ENCODE data around the gene MTMR4. TPM values are rescaled to one million over a fixed set of nuclear protein-coding genes. Genes with fewer than 3 reads are reported as not detected.

Gene MTMR4
- total RNA-seq, 4 donors from 2014 or later = 35.4 to 73.7 (median 39.1) TPM

DNA sequence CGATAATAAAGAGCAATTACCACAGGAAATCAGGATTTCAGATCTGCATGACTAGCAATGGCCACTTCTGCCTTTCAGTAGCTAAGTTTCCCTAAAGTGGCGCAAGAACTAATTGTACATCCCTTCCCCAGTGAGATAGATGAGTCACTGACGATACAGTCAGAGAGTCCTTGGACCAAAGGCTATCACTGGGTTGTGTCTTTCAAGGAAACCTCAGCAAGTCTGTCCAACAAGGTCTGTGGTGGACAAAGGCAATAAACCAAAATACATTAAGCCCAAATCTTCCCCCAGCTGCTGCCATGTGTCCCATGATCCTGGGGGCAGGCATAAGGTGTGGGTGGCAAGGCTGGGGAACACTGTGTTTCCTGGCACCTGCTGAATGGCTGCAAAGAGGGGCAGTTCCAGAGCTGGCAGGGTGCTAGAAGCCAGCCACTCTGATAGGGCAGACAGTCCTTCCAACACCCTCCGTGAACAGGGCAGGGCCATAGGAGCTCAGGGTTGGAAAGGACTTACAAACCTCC is 20.5 kb upstream of the MTMR4 start:
- Histone ChIP-seq H3K4me1 (peaks cover 0 to 33% (median 13%) of the 10 kb centered on the region in 4 donors), H3K27ac (no peak overlapping the region), H3K4me3 (no peak overlapping the region), H3K27me3 (peaks cover 0 to 8% of the 10 kb centered on the region in 2 donors), H3K36me3 (no peaks in the 10 kb centered on the region), H3K9me3 (no peaks in the 10 kb centered on the region)
- no peak for DNase-seq (ENCODE audit: low spot score in 2 of 2)
- WGBS, 2 donors = 85 to 87% methylated on average over 4 of the region's 4 CpGs
- TF ChIP-seq POLR2A (IDR thresholded peaks at IDR 0.05) (no peak), EP300 (IDR thresholded peaks at IDR 0.05) (peak in 1 of 2 donors; percentile 40)
- TF ChIP-seq, protein P1, sequence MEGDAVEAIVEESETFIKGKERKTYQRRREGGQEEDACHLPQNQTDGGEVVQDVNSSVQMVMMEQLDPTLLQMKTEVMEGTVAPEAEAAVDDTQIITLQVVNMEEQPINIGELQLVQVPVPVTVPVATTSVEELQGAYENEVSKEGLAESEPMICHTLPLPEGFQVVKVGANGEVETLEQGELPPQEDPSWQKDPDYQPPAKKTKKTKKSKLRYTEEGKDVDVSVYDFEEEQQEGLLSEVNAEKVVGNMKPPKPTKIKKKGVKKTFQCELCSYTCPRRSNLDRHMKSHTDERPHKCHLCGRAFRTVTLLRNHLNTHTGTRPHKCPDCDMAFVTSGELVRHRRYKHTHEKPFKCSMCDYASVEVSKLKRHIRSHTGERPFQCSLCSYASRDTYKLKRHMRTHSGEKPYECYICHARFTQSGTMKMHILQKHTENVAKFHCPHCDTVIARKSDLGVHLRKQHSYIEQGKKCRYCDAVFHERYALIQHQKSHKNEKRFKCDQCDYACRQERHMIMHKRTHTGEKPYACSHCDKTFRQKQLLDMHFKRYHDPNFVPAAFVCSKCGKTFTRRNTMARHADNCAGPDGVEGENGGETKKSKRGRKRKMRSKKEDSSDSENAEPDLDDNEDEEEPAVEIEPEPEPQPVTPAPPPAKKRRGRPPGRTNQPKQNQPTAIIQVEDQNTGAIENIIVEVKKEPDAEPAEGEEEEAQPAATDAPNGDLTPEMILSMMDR (IDR thresholded peaks at IDR 0.05) = no peak

DNA sequence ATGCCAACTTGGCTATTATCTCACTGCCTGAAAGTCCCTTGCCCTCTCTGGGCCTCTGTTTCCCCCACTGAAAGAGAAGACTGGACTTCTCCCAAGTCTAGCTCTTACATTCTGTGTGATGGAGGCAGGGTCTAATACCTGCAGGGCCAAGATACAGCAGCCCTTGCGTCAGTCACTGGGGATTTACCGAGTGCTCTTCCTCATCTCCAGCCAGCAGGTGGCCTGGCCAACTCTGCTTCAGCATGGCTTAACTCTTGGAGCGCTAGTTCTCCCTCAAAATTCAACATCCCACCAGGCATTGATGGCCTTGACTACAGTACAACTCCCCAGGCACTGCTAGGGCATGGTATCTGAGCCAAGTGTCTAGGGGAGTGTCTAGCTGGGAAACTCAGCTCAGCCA is 19.9 kb upstream of the MTMR4 start:
- peaks cover 0 to 8% of the 10 kb centered on the region in 2 donors for H3K27me3 ChIP-seq
- peaks cover 0 to 35% (median 13%) of the 10 kb centered on the region in 4 donors for H3K4me1 ChIP-seq
- TF ChIP-seq POLR2A (IDR thresholded peaks at IDR 0.05) (no peak), EP300 (IDR thresholded peaks at IDR 0.05) (no peak)
- TF ChIP-seq, protein P1 (IDR thresholded peaks at IDR 0.05) = no peak
- no peak overlapping the region for H3K27ac ChIP-seq
- no peaks in the 10 kb centered on the region for H3K36me3 ChIP-seq
- H3K4me3 ChIP-seq = no peak overlapping the region
- H3K9me3 ChIP-seq = no peaks in the 10 kb centered on the region
- WGBS, 2 donors = 67 to 75% methylated on average over 3 of the region's 3 CpGs
- no peak for DNase-seq (ENCODE audit: low spot score in 2 of 2)

GRCh38 chr17:58533616-58534188 is 19.3 kb upstream of the MTMR4 start:
- Histone ChIP-seq H3K27me3 (peaks cover 0 to 8% of the 10 kb centered on the region in 2 donors), H3K36me3 (no peaks in the 10 kb centered on the region), H3K9me3 (no peaks in the 10 kb centered on the region), H3K4me1 (peaks cover 0 to 39% (median 13%) of the 10 kb centered on the region in 4 donors), H3K4me3 (no peak overlapping the region), H3K27ac (no peak overlapping the region)
- no peak for DNase-seq (ENCODE audit: low spot score in 2 of 2)
- TF ChIP-seq, protein P1 (IDR thresholded peaks at IDR 0.05) = no peak
- no peak for TF ChIP-seq POLR2A (IDR thresholded peaks at IDR 0.05)
- TF ChIP-seq EP300 (IDR thresholded peaks at IDR 0.05) = no peak
- 74 to 75% methylated on average over 5 of the region's 5 CpGs for WGBS, 2 donors

- H3K4me3 ChIP-seq = peak overlapping the region in 2 of 4 donors; percentile 51 to 67
- peak overlapping the region in 1 of 4 donors; percentile 81 for H3K27ac ChIP-seq
- no peaks in the 10 kb centered on the region for H3K36me3 ChIP-seq
- H3K27me3 ChIP-seq = peaks cover 0 to 4% of the 10 kb centered on the region in 2 donors
- H3K4me1 ChIP-seq = peaks cover 0 to 49% (median 17%) of the 10 kb centered on the region in 4 donors
- TF ChIP-seq EP300 (IDR thresholded peaks at IDR 0.05) (no peak), POLR2A (IDR thresholded peaks at IDR 0.05) (no peak)
- TF ChIP-seq, protein P1 (IDR thresholded peaks at IDR 0.05) = no peak
- H3K9me3 ChIP-seq = no peaks in the 10 kb centered on the region
- DNase-seq (ENCODE audit: low spot score in 2 of 2) = no peak
- WGBS, 2 donors = 69 to 75% methylated on average over 3 of the region's 3 CpGs
Observed at GRCh38 chr17:58532555-58532951, 18.1 kb upstream of the MTMR4 start.

Data from tibial nerve (tissue), 4 donors.